Choroid plexus epithelial cell (primary cell): ENCODE results near the gene FYB1.

Source experiments
- DNase-seq: peaks from one replicate; pipeline ENCODE4 v3.0.0-alpha.2; 2010; ENCODE audit warnings: low read depth
- H3K4me3 ChIP-seq: 2 replicates; pipeline ENCODE4 v1.5.1; 2011; ENCODE audit warnings: low read depth, mild to moderate bottlenecking, control low read depth, low read length, moderate library complexity
- TF ChIP-seq, protein P1 (sequence below): conservative IDR thresholded peaks from 2 replicates; pipeline ENCODE4 v1.5.1; 2011; ENCODE audit warnings: low read depth, mild to moderate bottlenecking, control low read depth, inconsistent platforms, low read length, moderate library complexity

FYB1 gene

DNA sequence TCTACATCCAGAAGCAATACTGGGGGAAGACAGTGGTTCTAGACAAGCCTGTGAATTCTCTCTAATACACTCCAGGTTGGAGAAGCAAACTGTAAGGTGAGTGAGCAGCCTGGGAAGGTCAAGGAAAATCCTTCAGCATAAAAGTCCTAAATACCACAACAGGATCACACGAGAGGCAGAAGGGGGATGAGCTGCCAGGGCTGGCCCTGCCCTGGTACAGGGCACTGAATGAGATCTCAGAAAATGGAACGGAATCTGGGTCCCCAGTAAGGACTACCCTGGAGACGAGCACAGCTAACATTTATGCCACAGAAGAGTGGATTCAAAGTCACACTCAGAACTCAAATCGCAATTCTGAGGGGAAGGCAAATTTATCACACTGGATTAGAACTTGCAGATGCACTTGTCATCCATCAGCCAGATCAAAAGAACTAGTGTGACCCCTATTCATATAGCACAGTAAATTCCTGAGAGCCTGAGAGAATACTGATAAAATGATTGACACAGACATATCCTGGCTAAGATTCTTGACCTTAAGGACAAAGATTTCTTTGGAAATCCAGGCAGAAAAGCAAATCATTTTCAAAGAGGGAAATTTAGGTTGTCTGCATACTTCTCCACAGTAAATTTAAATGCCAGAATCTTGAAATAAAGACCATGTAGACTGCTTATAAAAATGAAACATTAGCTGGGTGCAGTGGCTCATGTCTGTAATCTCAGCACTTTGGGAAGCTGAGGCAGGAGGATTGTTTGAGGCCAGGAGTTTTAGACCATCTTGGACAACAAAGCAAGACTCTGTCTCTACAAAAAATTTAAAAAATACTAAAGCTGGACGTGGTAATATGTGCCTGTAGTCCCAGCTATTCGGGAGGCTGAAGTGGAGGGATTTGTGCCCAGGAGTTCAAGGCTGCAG lies 25.6 kb downstream of the FYB1 start:
- no peak for DNase-seq
- H3K4me3 ChIP-seq: no peak overlapping the region
- TF ChIP-seq, protein P1, sequence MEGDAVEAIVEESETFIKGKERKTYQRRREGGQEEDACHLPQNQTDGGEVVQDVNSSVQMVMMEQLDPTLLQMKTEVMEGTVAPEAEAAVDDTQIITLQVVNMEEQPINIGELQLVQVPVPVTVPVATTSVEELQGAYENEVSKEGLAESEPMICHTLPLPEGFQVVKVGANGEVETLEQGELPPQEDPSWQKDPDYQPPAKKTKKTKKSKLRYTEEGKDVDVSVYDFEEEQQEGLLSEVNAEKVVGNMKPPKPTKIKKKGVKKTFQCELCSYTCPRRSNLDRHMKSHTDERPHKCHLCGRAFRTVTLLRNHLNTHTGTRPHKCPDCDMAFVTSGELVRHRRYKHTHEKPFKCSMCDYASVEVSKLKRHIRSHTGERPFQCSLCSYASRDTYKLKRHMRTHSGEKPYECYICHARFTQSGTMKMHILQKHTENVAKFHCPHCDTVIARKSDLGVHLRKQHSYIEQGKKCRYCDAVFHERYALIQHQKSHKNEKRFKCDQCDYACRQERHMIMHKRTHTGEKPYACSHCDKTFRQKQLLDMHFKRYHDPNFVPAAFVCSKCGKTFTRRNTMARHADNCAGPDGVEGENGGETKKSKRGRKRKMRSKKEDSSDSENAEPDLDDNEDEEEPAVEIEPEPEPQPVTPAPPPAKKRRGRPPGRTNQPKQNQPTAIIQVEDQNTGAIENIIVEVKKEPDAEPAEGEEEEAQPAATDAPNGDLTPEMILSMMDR: no peak

DNA sequence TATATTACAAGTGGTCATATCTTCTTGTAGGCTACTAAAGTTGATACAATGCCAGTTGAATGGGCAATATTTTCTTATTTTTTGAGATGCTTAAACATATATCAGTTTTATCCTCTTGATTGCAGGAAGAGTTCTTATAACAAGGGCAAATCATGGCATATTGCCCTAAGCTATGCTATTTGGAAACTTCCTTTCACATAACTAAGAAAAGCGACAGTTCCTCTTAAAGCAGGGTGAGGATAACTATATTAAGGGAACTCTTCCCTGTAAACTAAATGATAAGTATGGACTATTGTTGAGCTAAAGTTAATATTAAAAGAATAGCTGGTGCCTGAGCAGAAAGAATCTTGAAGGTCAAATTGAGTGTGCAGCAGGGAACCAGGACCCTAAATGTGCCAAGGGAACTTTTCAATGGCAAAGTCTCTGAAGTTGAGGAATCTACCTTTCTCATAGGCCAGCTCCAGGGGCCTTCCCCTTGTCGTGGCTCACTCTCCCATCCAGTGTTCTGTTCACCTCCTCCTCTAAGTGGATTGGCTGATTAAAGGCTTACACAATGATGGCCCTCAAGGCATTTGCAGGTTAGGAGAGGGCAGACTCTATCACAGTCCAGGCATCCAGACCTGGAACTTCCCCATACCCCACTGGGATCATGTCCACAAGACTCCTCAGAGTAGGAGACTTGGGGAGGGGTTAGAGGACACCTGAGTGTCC lies 26.8 kb downstream of the FYB1 start:
- no peak for DNase-seq
- no peak overlapping the region for H3K4me3 ChIP-seq
- TF ChIP-seq, protein P1: no peak

DNA sequence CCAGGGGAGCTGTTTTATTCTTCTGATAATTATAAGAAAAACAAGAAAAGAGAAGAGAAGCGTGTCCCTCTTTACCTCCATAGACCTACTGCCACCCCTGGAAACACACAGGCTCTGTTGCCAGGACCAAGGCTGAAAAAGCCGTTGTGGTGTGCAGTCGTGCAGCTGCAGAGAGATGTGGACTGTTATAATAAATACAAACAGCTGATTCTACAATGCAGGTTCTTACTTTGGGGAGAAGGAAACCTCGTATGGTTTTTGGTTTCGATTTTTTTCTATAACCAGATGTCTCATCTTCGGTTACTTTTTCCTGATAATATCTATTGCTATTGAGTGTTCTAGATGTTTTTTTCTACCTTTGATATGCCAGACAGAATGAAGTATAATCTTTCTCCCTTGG lies 28.1 kb downstream of the FYB1 start:
- DNase-seq: no peak
- H3K4me3 ChIP-seq: no peak overlapping the region

DNA sequence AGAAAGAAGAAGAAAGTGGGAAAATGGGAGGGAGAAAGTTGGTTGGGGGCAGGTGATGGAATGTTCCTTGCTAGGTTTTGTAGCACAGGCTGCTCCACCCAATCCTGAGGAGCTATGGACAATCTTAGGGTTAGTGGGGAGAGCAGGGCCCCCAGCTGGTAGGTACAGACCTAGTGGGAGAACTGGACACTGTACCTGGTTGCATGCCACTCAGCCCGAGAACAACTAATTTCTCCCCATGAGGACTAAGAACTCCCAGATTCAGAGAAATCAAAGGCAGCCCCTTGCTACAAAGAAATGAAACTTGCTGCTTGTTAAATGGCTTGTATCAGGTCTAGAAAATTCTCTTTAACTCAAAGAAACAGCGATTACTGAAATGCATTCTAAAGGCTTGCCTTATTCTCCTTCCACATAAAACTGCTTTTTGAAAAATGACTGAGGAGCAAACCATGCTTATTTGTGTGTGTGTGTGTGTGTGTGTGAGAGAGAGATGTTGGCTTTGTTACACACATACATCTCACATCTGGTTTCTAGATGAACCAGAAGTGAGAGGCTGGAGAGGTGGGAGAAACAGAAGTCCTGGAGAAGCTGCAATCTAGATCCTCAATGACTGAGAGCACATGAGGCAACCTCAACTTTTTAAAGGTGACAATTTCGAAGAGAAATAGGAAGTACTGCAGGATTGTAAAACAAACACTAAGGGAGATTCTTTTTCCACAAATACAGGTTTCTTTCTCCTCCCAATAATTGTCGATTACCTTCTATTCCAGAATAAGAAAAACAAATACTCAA lies 28.9 kb downstream of the FYB1 start:
- TF ChIP-seq, protein P1: no peak
- DNase-seq: no peak
- no peak overlapping the region for H3K4me3 ChIP-seq

More for the DNA sequence above, 28.1 kb downstream of the FYB1 start:
- TF ChIP-seq, protein P1: no peak

DNA sequence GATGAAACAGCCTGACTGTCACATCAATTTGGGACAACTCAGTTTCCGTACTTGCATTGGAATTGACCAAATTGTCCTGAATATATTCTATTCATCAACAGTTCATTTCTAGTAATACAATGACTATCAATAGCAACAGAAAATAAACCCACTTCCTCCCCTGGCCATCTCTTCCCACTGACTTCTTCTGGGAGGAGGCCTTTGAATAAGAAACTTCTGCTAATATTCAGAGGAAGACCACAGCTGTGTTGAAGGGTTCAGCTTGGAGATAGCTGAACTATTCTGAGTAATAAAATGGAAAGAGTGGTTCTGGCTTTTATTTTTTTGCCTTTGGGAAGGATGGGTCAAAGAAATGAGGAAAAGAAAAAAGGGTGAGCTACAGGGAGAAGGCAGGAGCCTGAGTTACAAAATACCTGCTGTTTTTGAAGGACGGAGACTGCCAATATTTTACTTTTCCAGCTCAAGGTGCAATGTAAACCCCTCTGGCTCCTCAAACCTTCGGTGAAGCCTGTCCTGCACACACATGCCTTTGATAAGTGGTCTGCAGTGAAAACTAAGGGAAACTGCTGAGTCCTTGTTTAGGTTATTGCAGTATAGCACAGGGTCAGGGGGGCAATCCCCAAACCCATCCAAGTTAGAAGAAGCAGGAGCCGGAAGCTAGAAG lies 29.9 kb downstream of the FYB1 start:
- TF ChIP-seq, protein P1: no peak
- H3K4me3 ChIP-seq: no peak overlapping the region

More for the DNA sequence above, 29.9 kb downstream of the FYB1 start:
- no peak for DNase-seq
